HAP-1 (cell line): ENCODE measurements around the gene CD2AP.
A peak's percentile ranks its signal among the peaks of the same experiment; 100 is the strongest.
"Not testable (repeated sequence)": the region's sequence is repeated elsewhere in the genome, so short reads cannot be mapped to it uniquely, and the experiment has no call there.

Source experiments
- DNase-seq, 2 experiments: peaks; one replicate each; pipeline ENCODE4 v3.0.0-alpha.2; 2016 to 2020; ENCODE audit warnings: low spot score in 2 of 2
- H3K27me3 ChIP-seq: fragments of 250-450 bp; sonication (Bioruptor Pico); 2 replicates; pipeline ENCODE4 v1.5.1; 2020; ENCODE audit warnings: low read depth, mild to moderate bottlenecking, moderate library complexity
- H3K36me3 ChIP-seq: fragments of 250-450 bp; sonication (Bioruptor Pico); replicated peaks from 2 replicates; pipeline ENCODE4 v1.5.1; 2020; ENCODE audit warnings: mild to moderate bottlenecking
- H3K4me1 ChIP-seq: fragments of 250-450 bp; sonication (Bioruptor Pico); 2 replicates; pipeline ENCODE4 v1.5.1; 2020; ENCODE audit warnings: mild to moderate bottlenecking
- H3K4me3 ChIP-seq: fragments of 250-450 bp; sonication (Bioruptor Pico); 2 replicates; pipeline ENCODE4 v1.5.1; 2020; ENCODE audit warnings: mild to moderate bottlenecking, moderate library complexity
- H3K9me3 ChIP-seq: fragments of 250-450 bp; sonication (Bioruptor Pico); 2 replicates; pipeline ENCODE4 v1.5.1; 2020; ENCODE audit warnings: mild to moderate bottlenecking, moderate library complexity
- in situ Hi-C: fragments of 300-500 bp; cut with MboI; formaldehyde crosslinking; loops from 3 replicates; pipeline ENCODE4 v1.14.3; 2020; ENCODE audit warnings: low sequenced_read_pairs, inconsistent platforms, mixed read lengths

Gene CD2AP

GRCh38 chr6:47477497-47478232 lies at the start of gene CD2AP:
CD2AP (plus strand) TSS chr6:47477789; CDS start chr6:47478245, 456 bp downstream.
- peak within 1 kb of the TSS; percentile 84 for H3K4me3 ChIP-seq
- H3K4me1 ChIP-seq, result peaks cover 22% of the 10 kb centered on the region
- no peaks in the 10 kb centered on the region for H3K36me3 ChIP-seq
- H3K9me3 ChIP-seq, result no peaks in the 10 kb centered on the region
- H3K27me3 ChIP-seq, result no peaks in the 10 kb centered on the region
- in situ Hi-C loops, result no loop called here
- DNase-seq, result peak; percentile 89 to 94

DNA sequence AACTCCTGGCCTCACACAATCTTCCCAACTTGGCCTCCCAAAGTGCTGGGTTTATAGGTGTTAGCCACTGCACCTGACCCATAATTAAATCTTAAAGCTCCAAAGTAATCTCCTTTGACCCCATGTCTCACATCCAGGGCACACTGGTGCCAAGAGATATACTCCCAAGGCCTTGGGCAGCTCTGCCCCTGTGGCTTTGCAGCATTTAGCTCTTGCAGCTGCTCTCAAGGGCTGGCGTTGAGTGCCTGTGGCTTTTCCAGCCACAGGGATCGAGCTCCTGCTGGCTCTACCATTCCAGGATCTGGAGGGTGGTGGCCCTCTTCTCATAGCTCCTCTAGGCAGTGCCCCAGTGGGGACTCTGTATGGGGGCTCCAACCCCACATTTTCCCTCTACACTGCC lies 49.3 kb upstream of the CD2AP start:
- DNase-seq, result no peak
- no peaks in the 10 kb centered on the region; the same call in 1 of the 2 replicates for H3K9me3 ChIP-seq
- H3K4me3 ChIP-seq, result no peak overlapping the region
- in situ Hi-C loops, result no loop called here
- peaks cover 12% of the 10 kb centered on the region for H3K4me1 ChIP-seq
- H3K36me3 ChIP-seq, result no peaks in the 10 kb centered on the region
- H3K27me3 ChIP-seq, result no peaks in the 10 kb centered on the region

GRCh38 chr6:47428746-47429664 lies 48.6 kb upstream of the CD2AP start:
- Histone ChIP-seq H3K27me3 (no peaks in the 10 kb centered on the region), H3K36me3 (no peaks in the 10 kb centered on the region), H3K4me1 (peaks cover 12% of the 10 kb centered on the region), H3K4me3 (no peak overlapping the region), H3K9me3 (no peaks in the 10 kb centered on the region; the same call in 1 of the 2 replicates)
- in situ Hi-C loops, result no loop called here
- DNase-seq, result peak; percentile 39 to 49

GRCh38 chr6:47434372-47435253 lies 43.0 kb upstream of the CD2AP start:
- Histone ChIP-seq H3K4me1 (peaks cover 2% of the 10 kb centered on the region; the same call in 1 of the 2 replicates), H3K36me3 (no peaks in the 10 kb centered on the region), H3K4me3 (no peak overlapping the region), H3K27me3 (no peaks in the 10 kb centered on the region), H3K9me3 (no peaks in the 10 kb centered on the region)
- no peak for DNase-seq
- in situ Hi-C loops, result no loop called here

DNA sequence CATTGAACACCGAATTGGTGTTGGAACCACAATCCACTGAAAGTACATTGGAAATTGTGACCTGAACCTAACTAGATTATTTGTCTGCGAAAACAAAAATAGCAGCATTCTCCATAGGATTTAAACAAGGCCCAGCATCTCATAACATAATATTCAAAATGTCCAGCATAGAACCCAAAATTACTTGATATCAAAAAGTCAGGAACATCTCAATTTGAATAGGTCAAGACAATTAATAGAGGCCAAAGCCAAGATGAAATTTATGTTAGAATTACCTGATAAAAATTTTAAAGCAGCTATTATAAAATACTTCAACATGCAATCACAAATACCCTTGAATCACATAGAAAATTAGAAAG lies 42.4 kb upstream of the CD2AP start:
- no peaks in the 10 kb centered on the region for H3K9me3 ChIP-seq
- in situ Hi-C loops, result no loop called here
- no peak overlapping the region for H3K4me3 ChIP-seq
- no peaks in the 10 kb centered on the region for H3K27me3 ChIP-seq
- H3K4me1 ChIP-seq, result no peaks in the 10 kb centered on the region; the same call in 1 of the 2 replicates
- DNase-seq, result no peak
- H3K36me3 ChIP-seq, result no peaks in the 10 kb centered on the region

DNA sequence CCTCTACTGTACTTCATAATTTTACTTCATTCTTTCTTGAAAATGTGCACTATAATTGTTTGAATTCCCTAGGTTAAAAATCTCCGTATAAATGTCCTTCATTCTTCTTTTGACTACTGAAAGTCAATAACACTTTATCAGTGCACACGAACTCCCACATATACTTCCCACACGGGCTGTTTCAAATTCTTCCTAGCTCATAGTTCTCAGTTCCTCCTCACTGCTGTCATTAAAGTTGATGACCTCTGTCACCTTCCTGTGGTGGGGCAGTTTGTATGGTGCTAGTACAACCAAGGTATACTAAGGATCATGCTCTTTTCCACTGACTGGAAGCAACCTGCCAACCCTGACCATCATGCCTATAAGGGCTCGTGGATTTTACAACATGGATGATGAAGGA lies 40.0 kb upstream of the CD2AP start:
- in situ Hi-C loops, result no loop called here
- Histone ChIP-seq H3K36me3 (no peaks in the 10 kb centered on the region), H3K27me3 (no peaks in the 10 kb centered on the region), H3K4me1 (peaks cover 8% of the 10 kb centered on the region), H3K9me3 (no peaks in the 10 kb centered on the region; the same call in 1 of the 2 replicates), H3K4me3 (no peak overlapping the region)
- no peak for DNase-seq

- Histone ChIP-seq H3K36me3 (no peaks in the 10 kb centered on the region), H3K27me3 (no peaks in the 10 kb centered on the region), H3K4me3 (no peak overlapping the region), H3K9me3 (no peaks in the 10 kb centered on the region; the same call in 1 of the 2 replicates), H3K4me1 (peaks cover 8% of the 10 kb centered on the region)
- in situ Hi-C loops, result no loop called here
- no peak for DNase-seq
Observed at GRCh38 chr6:47438481-47439347, 38.9 kb upstream of the CD2AP start.

GRCh38 chr6:47439348-47439668 lies 38.3 kb upstream of the CD2AP start:
- no peak for DNase-seq
- Histone ChIP-seq H3K4me1 (peaks cover 8% of the 10 kb centered on the region), H3K36me3 (no peaks in the 10 kb centered on the region), H3K9me3 (no peaks in the 10 kb centered on the region; the same call in 1 of the 2 replicates), H3K27me3 (no peaks in the 10 kb centered on the region), H3K4me3 (no peak overlapping the region)
- in situ Hi-C loops, result no loop called here

- H3K36me3 ChIP-seq, result no peaks in the 10 kb centered on the region
- H3K9me3 ChIP-seq, result no peaks in the 10 kb centered on the region; the same call in 1 of the 2 replicates
- no peaks in the 10 kb centered on the region for H3K27me3 ChIP-seq
- H3K4me3 ChIP-seq, result no peak overlapping the region
- peaks cover 8% of the 10 kb centered on the region for H3K4me1 ChIP-seq
- peak; percentile 39 to 90 for DNase-seq
- in situ Hi-C loops, result no loop called here
Observed at GRCh38 chr6:47440719-47441118, 36.9 kb upstream of the CD2AP start.

DNA sequence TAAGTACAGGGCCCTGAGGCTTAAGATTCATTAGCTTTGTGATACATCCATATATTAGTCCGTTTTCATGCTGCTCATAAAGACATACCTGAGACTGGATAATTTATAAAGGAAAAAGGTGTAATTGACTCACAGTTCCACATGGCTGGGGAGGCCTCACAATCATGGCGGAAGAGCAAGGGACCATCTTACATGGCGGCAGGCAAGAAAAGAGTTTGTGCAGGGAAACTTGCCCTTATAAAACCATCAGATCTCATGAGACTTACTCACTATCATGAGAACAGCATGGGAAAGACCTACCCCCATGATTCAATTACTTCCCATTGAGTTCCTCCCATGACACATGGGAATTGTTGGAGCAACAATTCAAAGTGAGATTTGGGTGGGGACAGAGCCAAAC lies 32.6 kb upstream of the CD2AP start:
- in situ Hi-C loops, H3K9me3 ChIP-seq, H3K27me3 ChIP-seq, DNase-seq, H3K4me1 ChIP-seq, H3K4me3 ChIP-seq, H3K36me3 ChIP-seq: not testable (repeated sequence)

GRCh38 chr6:47446669-47447330 lies 30.8 kb upstream of the CD2AP start:
- Histone ChIP-seq H3K27me3 (no peaks in the 10 kb centered on the region), H3K4me1 (no peaks in the 10 kb centered on the region), H3K9me3 (no peaks in the 10 kb centered on the region; the same call in 1 of the 2 replicates), H3K36me3 (no peaks in the 10 kb centered on the region), H3K4me3 (no peak overlapping the region)
- DNase-seq, result no peak
- in situ Hi-C loops, result no loop called here

DNA sequence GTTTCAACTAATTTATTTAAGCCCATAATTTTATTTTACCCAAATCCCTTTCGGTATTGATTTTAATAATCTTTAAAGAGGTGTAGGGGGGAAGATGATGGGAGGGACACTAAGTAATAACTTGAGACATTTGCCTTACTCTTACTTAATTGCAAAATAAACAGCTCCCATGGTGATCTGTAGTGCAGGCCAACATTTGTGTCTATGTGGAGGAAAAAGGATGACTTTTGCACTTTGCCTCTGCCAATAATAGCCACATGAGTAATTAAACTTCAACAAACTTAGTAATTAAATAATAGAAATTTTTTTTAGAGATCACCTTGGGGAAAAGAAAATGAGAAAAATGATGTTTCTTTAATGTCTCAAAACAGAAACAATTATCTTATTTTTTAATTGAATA lies 29.9 kb upstream of the CD2AP start:
- Histone ChIP-seq H3K9me3 (no peaks in the 10 kb centered on the region; the same call in 1 of the 2 replicates), H3K4me3 (no peak overlapping the region), H3K27me3 (no peaks in the 10 kb centered on the region), H3K4me1 (no peaks in the 10 kb centered on the region), H3K36me3 (no peaks in the 10 kb centered on the region)
- DNase-seq, result no peak
- in situ Hi-C loops, result no loop called here
